ENCODE data around the gene NEDD9. TPM values are rescaled to one million over a fixed set of nuclear protein-coding genes. Genes with fewer than 3 reads are reported as not detected.

NEDD9 gene
- total and polyA plus RNA-seq, 10 of the 15 experiments (the other 5 are each of a cell fraction or from before 2014, with no cell fraction given): 4.9 to 92.6 (median 14.6) TPM

DNA sequence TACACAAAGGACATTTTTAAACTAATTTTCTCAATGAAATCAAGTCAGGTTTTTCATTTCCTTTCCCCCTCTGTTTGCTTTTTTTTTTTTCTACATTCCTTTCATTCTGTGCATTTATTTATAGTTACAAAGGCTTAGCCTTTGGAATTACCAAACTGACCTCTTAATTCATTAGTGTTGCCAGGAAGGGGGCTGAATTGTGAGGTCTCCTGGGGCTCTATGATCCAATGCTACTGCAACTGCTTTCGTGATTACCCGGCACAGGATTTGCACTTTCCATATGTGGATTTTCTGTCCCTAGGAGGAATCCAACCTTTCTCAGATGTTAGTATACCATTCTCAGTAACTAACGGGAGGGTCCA, 35.3 kb downstream of the NEDD9 start (continued):
- TF ChIP-seq, protein P1, sequence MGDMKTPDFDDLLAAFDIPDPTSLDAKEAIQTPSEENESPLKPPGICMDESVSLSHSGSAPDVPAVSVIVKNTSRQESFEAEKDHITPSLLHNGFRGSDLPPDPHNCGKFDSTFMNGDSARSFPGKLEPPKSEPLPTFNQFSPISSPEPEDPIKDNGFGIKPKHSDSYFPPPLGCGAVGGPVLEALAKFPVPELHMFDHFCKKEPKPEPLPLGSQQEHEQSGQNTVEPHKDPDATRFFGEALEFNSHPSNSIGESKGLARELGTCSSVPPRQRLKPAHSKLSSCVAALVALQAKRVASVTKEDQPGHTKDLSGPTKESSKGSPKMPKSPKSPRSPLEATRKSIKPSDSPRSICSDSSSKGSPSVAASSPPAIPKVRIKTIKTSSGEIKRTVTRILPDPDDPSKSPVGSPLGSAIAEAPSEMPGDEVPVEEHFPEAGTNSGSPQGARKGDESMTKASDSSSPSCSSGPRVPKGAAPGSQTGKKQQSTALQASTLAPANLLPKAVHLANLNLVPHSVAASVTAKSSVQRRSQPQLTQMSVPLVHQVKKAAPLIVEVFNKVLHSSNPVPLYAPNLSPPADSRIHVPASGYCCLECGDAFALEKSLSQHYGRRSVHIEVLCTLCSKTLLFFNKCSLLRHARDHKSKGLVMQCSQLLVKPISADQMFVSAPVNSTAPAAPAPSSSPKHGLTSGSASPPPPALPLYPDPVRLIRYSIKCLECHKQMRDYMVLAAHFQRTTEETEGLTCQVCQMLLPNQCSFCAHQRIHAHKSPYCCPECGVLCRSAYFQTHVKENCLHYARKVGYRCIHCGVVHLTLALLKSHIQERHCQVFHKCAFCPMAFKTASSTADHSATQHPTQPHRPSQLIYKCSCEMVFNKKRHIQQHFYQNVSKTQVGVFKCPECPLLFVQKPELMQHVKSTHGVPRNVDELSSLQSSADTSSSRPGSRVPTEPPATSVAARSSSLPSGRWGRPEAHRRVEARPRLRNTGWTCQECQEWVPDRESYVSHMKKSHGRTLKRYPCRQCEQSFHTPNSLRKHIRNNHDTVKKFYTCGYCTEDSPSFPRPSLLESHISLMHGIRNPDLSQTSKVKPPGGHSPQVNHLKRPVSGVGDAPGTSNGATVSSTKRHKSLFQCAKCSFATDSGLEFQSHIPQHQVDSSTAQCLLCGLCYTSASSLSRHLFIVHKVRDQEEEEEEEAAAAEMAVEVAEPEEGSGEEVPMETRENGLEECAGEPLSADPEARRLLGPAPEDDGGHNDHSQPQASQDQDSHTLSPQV (IDR thresholded peaks at IDR 0.05): no peak
- TF ChIP-seq CEBPB (IDR thresholded peaks at IDR 0.05; ENCODE audit: borderline replicate concordance in 1 of 2, low read depth in 2 of 2, low read length in 2 of 2): no peak
- TF ChIP-seq EZH2 (IDR thresholded peaks at IDR 0.05; ENCODE audit: borderline replicate concordance, control insufficient read depth, low read depth, low read length): no peak

DNA sequence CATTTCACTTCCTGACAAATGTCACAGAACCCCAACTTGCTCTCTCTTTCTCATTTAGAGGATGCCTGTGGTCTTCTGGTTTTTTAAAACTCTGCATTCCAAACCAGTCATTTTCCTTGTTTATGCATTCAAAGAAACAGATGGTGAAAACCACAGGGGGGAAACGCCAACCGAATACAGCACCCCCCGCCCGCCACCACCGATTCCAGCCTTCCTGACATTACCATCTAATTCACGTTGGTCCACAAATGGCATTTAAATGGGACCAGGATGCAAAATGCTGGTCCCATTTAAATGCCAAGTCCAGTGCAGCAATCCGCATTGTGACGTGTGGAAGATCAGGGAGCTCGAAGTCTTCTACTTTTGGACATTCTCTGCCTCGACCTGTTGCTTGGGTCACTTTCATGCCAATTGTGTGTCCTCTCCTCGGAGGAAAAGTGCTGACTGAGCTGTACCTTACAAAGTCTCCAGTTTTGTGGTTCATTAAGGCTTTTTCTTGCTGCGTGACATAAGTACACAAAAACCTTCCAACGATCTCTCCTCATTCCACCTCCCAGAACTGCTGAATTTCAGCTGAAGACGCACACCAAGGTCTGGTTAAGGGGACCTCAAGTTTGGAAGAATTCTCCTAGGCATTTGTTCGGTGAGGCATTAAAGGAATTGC, 35.8 kb downstream of the NEDD9 start:
- FAIRE-seq: no peak
- no peaks in the 10 kb centered on the region for H3K27me3 ChIP-seq (replicated peaks in 1 of 2; ENCODE audit: control insufficient read depth in 2 of 2, insufficient read depth in 2 of 2, low read length in 1 of 2)
- intact Hi-C loops (cut with micrococcal nuclease; ENCODE audit: unreplicated experiment): no loop called here
- ChIA-PET RAD21 (ENCODE audit: unreplicated experiment) (no interaction called here), POLR2A (no interaction called here), CTCF (no interaction called here), SMC1A (ENCODE audit: uncharacterized antibody, unreplicated experiment) (interaction anchor here (1.0 to 1.5 kb wide), 2 partner anchors 13 to 24 kb away, joined by 3 to 4 read pairs; no protein-coding TSS in a partner anchor)
- BruUV-seq (replicated peaks): no TSS peak
- H3K9ac ChIP-seq (ENCODE audit: control insufficient read depth, insufficient read depth, low read length): no peak overlapping the region
- TF ChIP-seq POLR2AphosphoS5 (IDR thresholded peaks at IDR 0.05; ENCODE audit: low read length) (peak; percentile 27; the same call in 1 of the 2 replicates), NFYB (IDR thresholded peaks at IDR 0.05; ENCODE audit: insufficient read depth, low read depth, low read length) (no peak)
- H3K79me2 ChIP-seq (ENCODE audit: control insufficient read depth, insufficient read depth, low read length): no peaks in the 10 kb centered on the region
- WGBS (ENCODE audit: insufficient coverage, insufficient replicate concordance, low lambda C conversion rate, missing lambda C conversion rate): 89% methylated on average over 15 of the region's 15 CpGs
- in situ Hi-C loops (cut with MboI): no loop called here
- no peak for ATAC-seq
- peaks cover 0 to 8% of the 10 kb centered on the region in 2 experiments for H3K36me3 ChIP-seq (ENCODE audit: control insufficient read depth in 2 of 2, insufficient read depth in 2 of 2, low read length in 1 of 2)
- H4K20me1 ChIP-seq (ENCODE audit: control insufficient read depth, insufficient read depth): no peaks in the 10 kb centered on the region
- DNase-seq (ENCODE audit: low read depth, low spot score): no peak
- no peak overlapping the region for H3K4me3 ChIP-seq
- no peaks in the 10 kb centered on the region for H3K9me3 ChIP-seq (replicated peaks; ENCODE audit: control insufficient read depth, insufficient read depth, low read length)
- H3K27ac ChIP-seq (ENCODE audit: control insufficient read depth, insufficient read depth): no peak overlapping the region
- peaks cover 5% of the 10 kb centered on the region; the same call in 1 of the 2 replicates for H3K4me1 ChIP-seq (ENCODE audit: control insufficient read depth, insufficient read depth, low read length)
- H2AFZ ChIP-seq (ENCODE audit: control insufficient read depth, low read depth, low read length): no peak overlapping the region
- no peak overlapping the region for H3K4me2 ChIP-seq (ENCODE audit: control insufficient read depth, insufficient read depth)

Data from GM12878 (cell line).